DMS153 treated with DMSO at 0.1 percent for 48 hours (cell line): ENCODE measurements around the gene PAM16.
"Not testable (repeated sequence)": the region's sequence is repeated elsewhere in the genome, so short reads cannot be mapped to it uniquely, and the experiment has no call there.

Experiments used
- DNase-seq: peaks from one replicate; lab custom pipeline; 2025; ENCODE audit not compliant: unreplicated experiment; lab: John Stamatoyannopoulos, UW

Gene PAM16

GRCh38 chr16:4350787-4351659 is at the start of gene PAM16:
PAM16 (minus strand) TSS chr16:4351321; CDS start chr16:4351234, 87 bp downstream.
- peak; percentile 92 for DNase-seq

- DNase-seq = no peak
These were observed 48.0 kb upstream of the PAM16 start for GRCh38 chr16:4399001-4399730.

- DNase-seq = no peak
These were observed 44.1 kb upstream of the PAM16 start for GRCh38 chr16:4395055-4395726.

GRCh38 chr16:4393850-4394249 is 42.7 kb upstream of the PAM16 start:
- not testable (repeated sequence) for DNase-seq

DNA sequence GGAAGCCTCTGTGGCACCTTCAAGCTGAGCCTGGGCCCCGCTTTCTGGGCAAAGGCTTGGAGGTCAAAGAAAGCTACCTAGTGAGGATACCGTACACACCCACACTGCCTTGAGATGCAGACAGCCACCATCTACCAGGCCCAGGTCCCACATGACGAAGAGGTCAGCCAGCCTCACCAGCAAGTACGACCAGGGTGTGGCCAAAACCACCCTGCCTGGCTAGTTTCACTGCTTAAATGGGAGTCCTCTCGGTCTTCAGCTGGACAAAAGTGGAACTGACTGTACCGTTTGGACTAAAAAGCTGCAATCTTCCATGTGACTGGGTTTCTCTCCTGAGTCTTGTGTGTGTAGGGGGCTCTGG is 42.1 kb upstream of the PAM16 start:
- no peak for DNase-seq

GRCh38 chr16:4392382-4393239 is 41.5 kb upstream of the PAM16 start:
- DNase-seq = peak; percentile 5

DNA sequence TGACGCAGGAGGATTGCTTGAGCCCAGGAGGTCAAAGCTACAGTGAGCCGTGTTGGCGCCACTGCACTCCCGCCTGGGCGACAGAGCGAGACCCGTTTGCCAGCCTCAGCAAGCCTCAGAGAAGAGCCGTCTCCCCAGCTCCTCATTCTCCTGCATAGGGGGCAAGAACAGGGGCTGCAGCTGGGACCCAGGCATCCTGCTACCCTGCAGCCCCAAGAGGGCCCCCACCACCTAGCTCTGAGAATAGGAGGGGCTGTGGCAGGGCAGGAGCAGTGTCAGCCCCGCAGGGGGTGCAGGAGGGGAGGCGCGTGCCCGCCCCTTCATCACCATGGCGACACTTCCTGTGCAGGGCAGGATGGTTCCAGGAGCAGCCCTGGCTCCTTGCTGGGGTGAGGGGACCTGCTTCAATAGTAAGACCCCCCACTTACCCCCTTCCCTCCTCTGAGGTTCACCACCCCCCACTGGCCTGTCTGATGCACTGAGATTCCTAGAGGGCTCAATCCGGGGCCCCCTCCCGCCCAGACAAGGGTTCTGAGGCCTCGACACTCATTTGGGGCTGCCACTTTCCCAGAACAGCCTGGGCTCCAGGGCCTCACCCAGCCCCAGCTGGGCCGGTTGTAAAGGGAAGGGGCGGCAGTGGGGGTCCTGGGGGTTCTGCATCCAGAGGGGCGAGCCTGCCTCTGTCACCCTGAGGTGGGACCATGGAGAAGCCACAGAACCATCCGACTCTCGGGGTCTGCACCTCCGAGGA is 40.7 kb upstream of the PAM16 start:
- DNase-seq = no peak

DNA sequence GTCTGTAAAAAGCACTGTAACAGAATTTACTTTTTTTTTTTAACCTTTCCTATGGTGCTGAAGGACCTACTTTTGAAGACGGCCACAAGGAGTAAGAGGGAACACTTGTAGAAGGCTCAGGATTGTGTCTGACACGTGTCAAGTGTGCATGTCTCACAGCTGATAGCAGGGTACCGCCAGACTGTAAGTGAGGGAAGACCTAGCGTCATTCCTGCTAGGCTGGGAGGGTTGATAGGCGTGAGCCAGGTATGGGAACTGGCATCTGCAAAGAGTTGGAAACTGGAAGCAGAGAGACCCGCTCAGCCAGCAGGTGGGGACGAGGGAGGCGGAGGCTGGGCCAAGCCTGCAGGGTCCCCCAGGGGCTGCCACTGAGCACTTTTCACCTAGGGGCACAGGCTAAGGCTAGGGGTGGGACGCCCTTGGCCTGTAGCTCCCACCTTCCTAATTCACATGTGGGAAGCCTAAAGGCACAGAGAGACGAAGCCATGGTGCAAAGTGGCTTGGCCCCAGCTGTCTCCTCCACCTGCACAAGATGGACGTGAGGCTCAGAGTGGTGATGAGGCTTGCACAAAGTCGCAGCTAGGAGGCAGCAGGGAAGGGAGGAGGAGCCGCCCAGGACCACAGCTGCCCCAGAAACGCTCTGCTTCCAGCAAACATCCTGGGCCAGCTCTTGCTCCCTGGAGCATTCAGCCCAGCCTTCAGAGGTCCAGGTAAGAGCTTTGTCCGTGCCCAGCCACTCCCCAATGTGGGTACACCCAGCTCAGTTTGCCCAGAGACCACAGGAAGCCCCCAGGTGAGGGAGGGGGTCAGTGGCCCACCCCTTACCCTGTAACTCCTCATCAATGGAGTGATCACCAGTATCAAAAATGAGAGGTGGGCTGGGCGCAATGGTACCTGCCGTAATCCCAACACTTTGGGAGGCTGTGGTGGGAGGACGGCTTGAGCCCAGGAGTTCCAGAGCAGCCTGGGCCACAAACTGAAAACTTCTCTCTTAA is 39.4 kb upstream of the PAM16 start:
- DNase-seq = no peak

- DNase-seq = no peak
These were observed 38.2 kb upstream of the PAM16 start for GRCh38 chr16:4389051-4389955.

- DNase-seq = no peak
These were observed 37.3 kb upstream of the PAM16 start for GRCh38 chr16:4388271-4389021.

DNA sequence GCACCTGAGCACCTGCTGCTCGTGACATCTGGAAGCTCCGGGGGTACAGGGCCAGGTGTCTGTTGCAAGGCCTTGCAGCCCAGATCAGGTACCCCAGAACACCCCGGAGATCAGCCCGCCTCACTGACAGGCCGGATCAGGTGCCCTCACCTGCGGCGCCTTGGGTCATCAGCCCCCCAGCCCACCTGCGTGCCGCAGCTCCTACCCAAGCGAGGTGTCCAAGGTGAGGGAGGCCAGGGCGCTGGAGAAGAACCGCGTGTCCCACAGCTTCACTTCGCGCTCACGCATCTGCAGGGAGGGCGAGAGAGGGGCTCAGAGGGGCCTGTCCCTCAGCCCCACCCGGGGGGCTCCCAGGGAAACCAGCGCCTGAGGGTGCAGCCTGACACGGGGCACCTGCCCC is 36.7 kb upstream of the PAM16 start:
- no peak for DNase-seq

DNA sequence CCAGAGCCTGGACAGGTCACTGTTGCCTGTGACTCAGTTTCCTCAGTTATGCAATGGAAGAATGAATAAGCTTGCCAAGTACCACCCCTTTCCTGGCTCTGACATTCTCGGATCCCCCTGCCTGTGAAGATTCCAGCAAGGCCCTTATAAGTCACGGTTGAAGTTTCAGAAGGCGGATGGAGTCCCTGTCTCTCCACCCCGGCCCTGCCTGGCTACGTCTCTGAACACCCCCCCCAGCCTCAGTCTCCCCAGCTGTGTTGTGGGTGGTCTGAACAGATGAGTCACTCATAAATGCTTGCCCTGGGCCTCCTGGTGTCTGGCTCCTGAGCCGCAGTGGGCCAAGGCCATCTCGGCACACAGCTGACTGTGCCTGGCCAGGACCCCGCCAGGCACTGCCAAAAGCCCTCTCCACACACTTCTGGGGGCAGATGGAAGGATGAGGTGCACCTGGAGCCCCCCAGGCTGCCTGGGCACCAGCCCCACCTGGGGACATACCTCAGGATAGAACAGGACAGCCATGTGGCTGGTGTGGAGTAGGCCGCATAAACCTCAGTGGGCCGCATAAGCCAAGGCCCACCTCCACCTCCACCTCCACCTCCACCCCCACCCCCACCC is 35.9 kb upstream of the PAM16 start:
- no peak for DNase-seq

- DNase-seq = no peak
These were observed 35.3 kb upstream of the PAM16 start for GRCh38 chr16:4386451-4386805.

GRCh38 chr16:4385789-4386450 is 34.8 kb upstream of the PAM16 start:
- DNase-seq = no peak

DNA sequence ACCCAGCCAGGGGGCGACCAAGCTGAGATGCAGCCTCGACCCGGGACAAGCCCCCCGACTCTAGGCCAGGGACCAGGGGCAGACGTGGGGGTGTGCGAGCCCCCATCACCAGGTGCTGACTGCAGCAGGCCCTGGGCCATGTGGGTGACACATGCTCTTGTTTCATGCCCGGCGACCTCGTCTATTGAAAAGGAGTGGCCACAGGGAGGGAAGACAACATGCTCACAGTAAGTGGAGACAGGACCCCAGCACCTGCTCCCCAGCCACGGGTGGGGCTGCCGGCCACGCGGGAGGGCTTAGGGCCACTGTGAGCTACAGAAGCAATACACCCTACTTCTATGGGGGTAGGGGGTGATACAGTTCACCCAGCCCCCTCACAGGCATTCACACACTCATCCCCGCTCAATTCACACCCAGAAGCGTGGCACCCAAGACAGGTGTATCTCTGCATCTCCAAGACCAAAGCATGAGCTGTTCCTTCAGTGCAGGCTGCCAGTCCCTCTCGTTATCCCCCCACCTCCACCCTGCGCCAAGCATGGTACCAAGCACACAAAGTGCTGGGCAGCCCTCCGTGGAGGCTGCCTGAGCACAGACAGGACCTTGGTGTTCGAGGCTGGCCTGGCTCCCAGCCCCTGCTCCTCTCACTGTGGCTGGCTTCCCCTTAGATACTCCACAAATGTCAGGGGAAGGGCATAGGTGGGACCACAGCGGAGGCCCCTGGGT is 34.1 kb upstream of the PAM16 start:
- no peak for DNase-seq

DNA sequence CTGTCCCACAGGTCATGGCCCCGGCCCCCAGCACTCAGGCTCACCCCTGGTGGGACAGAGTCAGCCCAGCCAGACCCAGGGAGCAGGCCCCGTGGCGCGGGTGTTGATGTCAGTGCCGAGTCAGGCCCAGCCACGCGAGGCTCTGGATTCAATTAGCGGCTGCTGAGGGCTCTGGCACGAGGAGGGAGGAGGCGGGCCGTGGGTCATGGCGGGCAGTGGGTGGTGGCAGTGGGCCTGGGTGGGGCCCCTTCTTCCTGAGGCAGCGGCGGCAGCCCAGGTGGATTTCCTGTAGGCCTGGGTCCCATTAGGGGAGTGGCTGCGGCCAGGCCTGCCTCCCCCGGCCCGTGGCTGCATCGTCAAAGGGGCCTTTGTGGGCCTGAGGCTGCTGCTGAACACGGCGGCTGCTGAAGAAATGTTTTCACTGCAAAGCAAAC is 33.4 kb upstream of the PAM16 start:
- DNase-seq = no peak
